Erythroblast (primary cell): ENCODE data around the gene CISD2.
"Not testable (repeated sequence)": the region's sequence is repeated elsewhere in the genome, so short reads cannot be mapped to it uniquely, and the experiment has no call there.

Experiments used
- GATA1 ChIP-seq: IDR thresholded peaks from 2 replicates; pipeline ENCODE4 v1.6.1; 2011; ENCODE audit warnings: low read depth, mild to moderate bottlenecking, control low read depth, low read length, moderate library complexity
- POLR2A ChIP-seq: IDR thresholded peaks from 2 replicates; pipeline ENCODE4 v1.6.1; 2011; ENCODE audit warnings: mild to moderate bottlenecking, low read length

GRCh38 chr4:102938063-102938462 is 69.3 kb downstream of the CISD2 start:
- not testable (repeated sequence) for TF ChIP-seq POLR2A, GATA1
